Omental fat pad (tissue), 4 donors: Measurements from ENCODE around the gene WNT8B. TPM values are rescaled to one million over a fixed set of nuclear protein-coding genes. Genes with fewer than 3 reads are reported as not detected.

Experiments
- ATAC-seq: fragments of 150-250 bp; one replicate; pipeline ENCODE4 v1.9.1; 2016; ENCODE audit warnings: mild to moderate bottlenecking, moderate library complexity; ENCODE audit not compliant: low FRiP score
- DNase-seq: peaks from one replicate; pipeline ENCODE4 v3.0.0-alpha.2; 2019; ENCODE audit warnings: low spot score
- total RNA-seq, 4 donors: library from RNA; depleted of rRNA; stranded (reverse); fragments of >200 nt; gene quantifications; one replicate each; pipeline ENCODE4 v1.1.0, GENCODE V29; 2016
- TF ChIP-seq, protein P1 (sequence below), 3 donors: fragments of 450-650 bp; IDR thresholded peaks; one replicate each; pipeline ENCODE4 v1.5.1; 2016 to 2017; ENCODE audit warnings: antibody characterized with exemption in 3 of 3, mild to moderate bottlenecking in 3 of 3, moderate library complexity in 2 of 3

WNT8B gene
- total RNA-seq, 4 donors from 2014 or later = not detected

DNA sequence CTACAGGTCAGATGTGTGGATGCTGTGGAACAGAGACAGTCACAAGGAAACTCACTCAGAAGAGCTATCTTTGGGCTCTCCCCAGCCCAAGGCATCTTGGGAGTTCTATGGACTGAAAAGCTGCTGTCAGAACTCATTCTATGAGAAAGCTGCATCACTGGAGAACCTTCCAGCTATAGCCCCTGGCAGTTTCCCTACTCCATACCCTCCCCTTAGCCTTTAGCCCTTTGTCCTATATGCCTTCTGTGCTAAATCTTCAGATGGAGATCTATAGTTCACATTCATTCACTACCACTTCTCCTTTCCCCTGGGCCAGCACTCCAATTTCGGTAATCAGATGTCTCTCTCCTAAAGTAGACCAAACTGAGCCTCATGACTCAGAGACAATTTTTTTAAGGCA is 6.9 kb downstream of the WNT8B start:
- TF ChIP-seq, protein P1, sequence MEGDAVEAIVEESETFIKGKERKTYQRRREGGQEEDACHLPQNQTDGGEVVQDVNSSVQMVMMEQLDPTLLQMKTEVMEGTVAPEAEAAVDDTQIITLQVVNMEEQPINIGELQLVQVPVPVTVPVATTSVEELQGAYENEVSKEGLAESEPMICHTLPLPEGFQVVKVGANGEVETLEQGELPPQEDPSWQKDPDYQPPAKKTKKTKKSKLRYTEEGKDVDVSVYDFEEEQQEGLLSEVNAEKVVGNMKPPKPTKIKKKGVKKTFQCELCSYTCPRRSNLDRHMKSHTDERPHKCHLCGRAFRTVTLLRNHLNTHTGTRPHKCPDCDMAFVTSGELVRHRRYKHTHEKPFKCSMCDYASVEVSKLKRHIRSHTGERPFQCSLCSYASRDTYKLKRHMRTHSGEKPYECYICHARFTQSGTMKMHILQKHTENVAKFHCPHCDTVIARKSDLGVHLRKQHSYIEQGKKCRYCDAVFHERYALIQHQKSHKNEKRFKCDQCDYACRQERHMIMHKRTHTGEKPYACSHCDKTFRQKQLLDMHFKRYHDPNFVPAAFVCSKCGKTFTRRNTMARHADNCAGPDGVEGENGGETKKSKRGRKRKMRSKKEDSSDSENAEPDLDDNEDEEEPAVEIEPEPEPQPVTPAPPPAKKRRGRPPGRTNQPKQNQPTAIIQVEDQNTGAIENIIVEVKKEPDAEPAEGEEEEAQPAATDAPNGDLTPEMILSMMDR (IDR thresholded peaks at IDR 0.05) = no peak
- no peak for DNase-seq
- ATAC-seq = no peak

DNA sequence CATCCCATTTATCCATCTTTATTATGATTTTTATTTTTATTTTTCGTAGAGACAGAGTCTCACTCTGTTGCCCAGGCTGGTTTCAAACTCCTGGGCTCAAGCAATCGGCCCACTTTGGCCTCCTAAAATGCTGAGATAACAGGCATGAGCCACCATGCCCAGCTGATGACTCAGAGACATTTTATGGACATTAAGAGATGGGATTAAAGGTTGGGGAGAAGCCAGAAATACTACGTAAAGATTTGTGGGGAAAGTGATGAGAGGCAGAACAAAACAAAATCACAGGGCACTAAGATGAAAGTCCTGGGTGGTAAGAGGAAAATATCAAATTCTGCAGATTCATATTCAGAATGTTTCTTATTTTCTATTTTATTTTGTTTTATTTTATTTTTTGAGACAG is 7.6 kb downstream of the WNT8B start:
- no peak for DNase-seq
- TF ChIP-seq, protein P1 (IDR thresholded peaks at IDR 0.05) = no peak
- no peak for ATAC-seq

DNA sequence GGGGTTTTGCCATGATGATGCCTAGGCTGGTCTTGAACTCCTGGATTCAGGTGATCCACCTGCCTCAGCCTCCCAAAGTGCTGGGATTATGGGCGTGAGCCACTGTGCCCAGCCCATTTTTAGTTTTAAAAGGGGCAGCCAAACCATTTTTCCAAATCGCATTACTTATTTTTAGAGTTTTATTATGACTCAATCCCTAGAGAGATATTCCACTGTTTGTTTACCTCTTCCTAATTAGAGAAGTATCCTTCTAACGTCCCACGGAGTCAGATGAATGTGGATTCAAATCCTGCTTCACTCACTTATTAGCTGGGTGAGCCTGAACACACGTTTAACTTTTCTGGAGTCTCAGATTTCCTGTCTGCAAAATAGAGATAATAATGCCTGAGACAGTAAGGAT is 15.2 kb downstream of the WNT8B start:
- no peak for ATAC-seq

DNA sequence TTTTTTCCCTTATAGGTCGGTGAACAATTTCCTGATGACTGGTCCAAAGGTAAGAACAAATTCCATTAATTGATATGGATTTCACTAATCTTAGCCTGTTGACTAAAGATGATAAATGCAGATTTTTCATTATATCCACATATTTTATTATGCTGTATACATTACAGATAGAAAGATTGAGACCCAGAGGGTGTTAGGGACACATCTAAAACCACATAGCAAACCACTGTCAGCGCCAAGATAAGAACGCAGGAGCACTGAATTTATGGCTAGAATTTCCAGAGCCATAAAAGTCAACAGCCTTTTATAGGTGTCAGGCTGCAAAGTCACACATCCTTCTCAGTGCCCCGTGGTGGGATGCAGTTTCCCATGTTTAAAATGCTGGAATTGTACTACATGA is 16.2 kb downstream of the WNT8B start:
- TF ChIP-seq, protein P1 (IDR thresholded peaks at IDR 0.05) = no peak
- DNase-seq (no peak), ATAC-seq (no peak)

More for the DNA sequence above, 15.2 kb downstream of the WNT8B start:
- DNase-seq = no peak
- TF ChIP-seq, protein P1 (IDR thresholded peaks at IDR 0.05) = no peak

DNA sequence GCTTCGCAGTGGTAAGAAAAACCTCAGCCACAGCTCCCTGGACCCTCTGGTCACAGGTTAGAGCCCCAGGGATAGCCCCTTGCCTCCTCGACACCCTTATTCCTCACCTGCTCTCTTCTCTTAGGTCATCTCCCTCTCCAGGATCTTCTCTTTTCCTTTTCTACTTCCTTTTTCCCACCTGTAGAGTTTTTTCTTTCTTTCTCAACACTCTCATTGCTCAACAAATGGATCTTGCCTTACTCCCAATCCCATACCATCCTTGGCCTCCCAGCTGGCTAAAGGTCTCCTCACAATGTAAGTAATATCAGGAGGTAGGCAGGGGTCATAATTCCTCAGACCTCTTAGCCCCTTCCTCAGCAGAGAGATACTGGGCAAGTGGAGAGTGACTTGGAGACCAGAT is 17.2 kb downstream of the WNT8B start:
- ATAC-seq (no peak), DNase-seq (no peak)
- TF ChIP-seq, protein P1 (IDR thresholded peaks at IDR 0.05) = no peak

DNA sequence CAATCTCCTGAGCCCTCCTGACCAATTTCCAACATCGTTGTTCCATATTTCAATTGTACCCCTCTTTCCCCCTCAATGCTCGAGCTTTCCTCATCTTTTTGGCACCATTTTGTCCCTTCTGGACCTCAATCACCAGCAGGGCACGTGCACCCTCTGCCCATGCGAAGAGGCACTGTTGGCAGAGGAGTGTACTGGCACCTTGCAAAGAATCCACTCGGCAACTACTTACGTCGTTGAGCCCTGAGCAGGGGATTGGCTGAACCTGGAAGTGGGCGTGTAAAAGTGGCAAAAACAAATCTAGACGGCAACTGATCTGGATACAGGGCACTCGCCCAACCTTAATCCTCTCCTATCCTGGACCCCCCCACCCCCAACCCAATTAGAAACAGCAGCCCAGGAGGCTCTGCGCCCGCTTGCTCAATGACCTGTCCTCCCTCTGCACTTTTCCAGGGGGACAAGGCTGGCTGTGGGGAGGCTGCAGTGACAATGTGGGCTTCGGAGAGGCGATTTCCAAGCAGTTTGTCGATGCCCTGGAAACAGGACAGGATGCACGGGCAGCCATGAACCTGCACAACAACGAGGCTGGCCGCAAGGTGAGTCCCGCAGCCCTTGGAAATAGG is 18.8 kb downstream of the WNT8B start:
- TF ChIP-seq, protein P1 (IDR thresholded peaks at IDR 0.05) = no peak
- peak; percentile 92 for ATAC-seq

DNA sequence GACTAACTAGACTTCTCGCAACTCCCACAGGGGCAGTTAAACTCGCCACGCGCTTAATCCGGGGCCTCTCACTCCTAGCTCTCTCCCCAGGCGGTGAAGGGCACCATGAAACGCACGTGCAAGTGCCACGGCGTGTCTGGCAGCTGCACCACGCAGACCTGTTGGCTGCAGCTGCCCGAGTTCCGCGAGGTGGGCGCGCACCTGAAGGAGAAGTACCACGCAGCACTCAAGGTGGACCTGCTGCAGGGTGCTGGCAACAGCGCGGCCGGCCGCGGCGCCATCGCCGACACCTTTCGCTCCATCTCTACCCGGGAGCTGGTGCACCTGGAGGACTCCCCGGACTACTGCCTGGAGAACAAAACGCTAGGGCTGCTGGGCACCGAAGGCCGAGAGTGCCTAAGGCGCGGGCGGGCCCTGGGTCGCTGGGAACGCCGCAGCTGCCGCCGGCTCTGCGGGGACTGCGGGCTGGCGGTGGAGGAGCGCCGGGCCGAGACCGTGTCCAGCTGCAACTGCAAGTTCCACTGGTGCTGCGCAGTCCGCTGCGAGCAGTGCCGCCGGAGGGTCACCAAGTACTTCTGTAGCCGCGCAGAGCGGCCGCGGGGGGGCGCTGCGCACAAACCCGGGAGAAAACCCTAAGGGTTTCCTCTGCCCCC is 19.5 kb downstream of the WNT8B start:
- DNase-seq = no peak
- TF ChIP-seq, protein P1 (IDR thresholded peaks at IDR 0.05) = peak in 1 of 3 donors; percentile 18
- ATAC-seq = peak; percentile 81

More for the DNA sequence above, 18.8 kb downstream of the WNT8B start:
- DNase-seq = peak; percentile 88
